SK-MEL-5 (cell line): ENCODE results near the gene TSPAN31. TPM values are rescaled to one million over a fixed set of nuclear protein-coding genes. Genes with fewer than 3 reads are reported as not detected.

ENCODE experiments used
- DNase-seq: peaks from one replicate; pipeline ENCODE4 v3.0.0-alpha.2; 2016; ENCODE audit warnings: low read depth, low spot score
- in situ Hi-C: cut with HindIII; loops from 2 replicates; pipeline ENCODE4 v1.10.0; 2016; ENCODE audit warnings: low sequenced_read_pairs, high pct_unique_total_duplicates, low pct_unique_long_range_greater_than_20kb
- total RNA-seq: library from RNA; depleted of rRNA; stranded (reverse); fragments of >200 nt; shearing (Covaris generic); gene quantifications from 2 replicates; pipeline ENCODE4 v1.2.3, GENCODE V29; 2014

The TSPAN31 gene
- total RNA-seq, 1 experiment from 2014 or later = 34.6 TPM

- DNase-seq = no peak
- in situ Hi-C loops = no loop called here
Observed at GRCh38 chr12:57732270-57732669, 12.6 kb upstream of the TSPAN31 start.

DNA sequence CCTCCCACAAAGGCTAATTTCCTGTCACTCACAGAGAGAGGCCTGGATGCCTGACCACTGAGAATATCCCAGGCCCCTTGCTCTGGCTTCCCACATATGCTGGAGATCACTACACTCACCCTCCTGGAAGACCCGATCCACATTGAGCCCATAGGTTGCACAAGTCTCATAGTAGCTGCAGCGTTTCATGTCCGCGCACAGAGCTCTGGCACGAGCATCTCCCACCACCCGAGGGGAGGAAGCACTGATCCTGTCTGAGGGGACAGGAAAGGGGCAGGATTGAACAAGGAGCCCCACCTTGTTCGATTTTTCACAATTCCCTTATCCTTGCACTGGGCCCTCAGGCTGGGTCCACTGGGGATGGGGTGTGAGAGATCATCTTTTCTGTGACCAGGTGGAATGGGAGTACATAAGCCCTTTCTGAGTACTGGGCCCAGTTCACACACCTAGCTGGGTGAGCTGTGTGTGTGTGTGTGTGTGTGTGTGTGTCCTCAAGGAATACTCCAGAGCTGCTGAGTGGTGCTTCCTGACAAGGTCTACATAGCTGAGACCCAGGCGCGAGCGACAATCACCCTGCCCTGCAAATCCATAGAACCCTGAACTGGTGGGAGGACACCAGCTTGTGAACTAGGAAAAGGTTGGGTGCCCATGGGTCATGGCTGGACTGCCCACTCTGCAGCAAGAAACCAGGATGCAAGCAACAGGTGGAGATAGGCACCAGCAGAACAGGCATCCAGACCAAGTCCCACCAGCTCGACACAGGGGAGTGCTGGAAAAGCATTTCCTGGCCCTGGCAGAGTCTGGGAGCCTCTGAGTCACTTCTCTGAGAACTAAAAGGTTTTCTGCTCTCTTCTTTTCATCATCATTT lies 11.9 kb upstream of the TSPAN31 start:
- in situ Hi-C loops = no loop called here
- no peak for DNase-seq

DNA sequence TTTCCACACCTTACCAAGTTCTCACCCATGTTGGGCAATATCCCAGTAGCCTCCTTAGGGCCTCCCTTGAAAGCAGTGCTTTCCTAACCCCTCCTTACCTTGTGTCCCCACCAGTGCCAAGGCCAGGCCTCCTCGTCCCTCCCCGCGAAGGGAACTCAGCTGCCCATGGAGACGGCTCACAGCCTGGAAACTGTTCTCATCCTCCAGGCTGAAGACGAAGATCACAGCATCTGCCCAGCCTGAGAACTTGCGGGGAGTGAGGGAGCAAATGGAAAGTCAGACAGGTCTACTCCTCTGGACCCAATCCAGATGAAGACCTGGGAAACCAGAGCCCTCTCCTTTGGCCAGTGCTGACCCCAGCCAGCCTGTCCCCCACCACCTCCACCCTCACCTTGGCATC lies 10.9 kb upstream of the TSPAN31 start:
- in situ Hi-C loops = no loop called here
- DNase-seq = no peak

GRCh38 chr12:57734591-57734990 lies 10.2 kb upstream of the TSPAN31 start:
- no peak for DNase-seq
- in situ Hi-C loops = no loop called here

DNA sequence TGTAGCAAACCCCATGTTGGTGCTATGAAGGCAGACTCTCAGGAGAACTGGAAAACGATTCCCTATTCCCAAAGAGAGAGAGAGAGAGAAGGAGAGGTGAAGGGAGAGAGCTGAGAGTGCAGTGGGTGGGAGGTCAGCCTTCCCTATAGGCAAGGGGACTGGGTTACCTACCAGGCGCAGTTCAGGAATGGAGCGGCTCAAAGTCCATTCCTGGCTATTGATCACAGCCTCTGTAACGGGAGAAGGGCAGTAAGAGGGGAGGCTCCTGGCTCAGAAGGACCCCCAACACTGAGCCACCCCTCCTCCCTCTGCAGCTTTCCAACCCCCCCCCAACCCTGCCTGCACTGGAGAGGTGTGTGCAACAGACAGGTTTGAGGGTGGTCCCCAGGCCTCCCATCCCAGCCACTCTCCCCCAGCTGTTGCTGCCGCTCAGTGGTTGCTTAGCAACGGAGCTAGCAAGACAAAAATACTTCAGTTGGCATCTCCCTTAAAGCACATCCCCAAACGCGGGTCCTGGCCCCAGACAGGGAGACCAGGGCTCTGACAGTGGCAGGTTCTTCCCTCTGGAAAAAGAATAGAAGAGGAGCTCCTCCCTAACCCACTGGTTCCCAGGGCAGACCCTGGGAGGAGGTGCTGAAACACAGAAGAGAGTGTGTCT lies 9.5 kb upstream of the TSPAN31 start:
- DNase-seq = no peak
- in situ Hi-C loops = no loop called here

DNA sequence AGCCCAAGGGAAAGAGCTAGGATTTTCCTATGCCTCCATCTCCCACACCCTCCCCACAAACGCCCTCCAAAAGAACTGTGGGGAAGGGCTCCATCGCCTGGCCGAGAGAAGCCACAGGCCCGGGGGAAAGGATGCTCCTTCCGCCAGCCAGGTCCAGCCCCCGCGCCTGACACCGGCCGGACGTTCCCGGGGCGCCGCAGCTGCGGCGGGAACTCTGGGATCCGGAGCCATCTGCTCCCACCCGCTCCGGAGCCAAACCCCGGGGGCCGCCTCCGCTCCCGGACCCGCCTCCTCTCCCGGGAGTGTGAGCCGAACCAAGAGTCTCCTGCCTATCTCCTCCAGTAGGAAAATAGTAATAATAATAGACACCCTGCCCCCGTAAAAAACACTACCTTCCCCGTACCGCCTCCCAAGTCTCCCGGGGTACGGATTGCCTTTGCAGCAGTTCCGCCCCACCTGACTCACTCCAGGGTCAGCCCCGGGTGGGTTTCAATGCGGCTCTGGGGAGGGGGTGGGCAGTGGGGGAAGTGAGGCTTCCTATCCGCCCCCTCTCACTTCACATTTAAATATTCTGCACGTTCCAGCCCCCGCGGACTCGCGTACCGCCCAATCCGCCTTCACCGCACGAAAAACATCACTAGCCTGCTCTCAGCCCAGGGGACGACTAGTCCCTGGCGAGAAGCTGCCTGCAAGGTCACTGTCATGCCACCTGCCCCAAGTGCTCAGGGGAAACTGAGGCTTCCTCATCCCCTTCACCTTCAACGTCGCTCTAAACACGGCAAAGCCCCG lies 8.7 kb upstream of the TSPAN31 start:
- DNase-seq = peak; percentile 59
- in situ Hi-C loops = no loop called here

GRCh38 chr12:57736741-57737466 lies 7.9 kb upstream of the TSPAN31 start:
- DNase-seq = no peak
- in situ Hi-C loops = no loop called here

GRCh38 chr12:57737467-57738460 lies 7.1 kb upstream of the TSPAN31 start:
- DNase-seq = no peak
- in situ Hi-C loops = no loop called here

- DNase-seq = peak; percentile 49
- in situ Hi-C loops = no loop called here
Observed at GRCh38 chr12:57738661-57739237, 6.1 kb upstream of the TSPAN31 start, which contains the start of gene AGAP2. Gene AGAP2, minus strand, starts transcription at chr12:57738742. Its CDS starts 496 bp downstream, at chr12:57738246.

GRCh38 chr12:57739387-57739786 lies 5.5 kb upstream of the TSPAN31 start:
- DNase-seq = no peak
- in situ Hi-C loops = no loop called here

DNA sequence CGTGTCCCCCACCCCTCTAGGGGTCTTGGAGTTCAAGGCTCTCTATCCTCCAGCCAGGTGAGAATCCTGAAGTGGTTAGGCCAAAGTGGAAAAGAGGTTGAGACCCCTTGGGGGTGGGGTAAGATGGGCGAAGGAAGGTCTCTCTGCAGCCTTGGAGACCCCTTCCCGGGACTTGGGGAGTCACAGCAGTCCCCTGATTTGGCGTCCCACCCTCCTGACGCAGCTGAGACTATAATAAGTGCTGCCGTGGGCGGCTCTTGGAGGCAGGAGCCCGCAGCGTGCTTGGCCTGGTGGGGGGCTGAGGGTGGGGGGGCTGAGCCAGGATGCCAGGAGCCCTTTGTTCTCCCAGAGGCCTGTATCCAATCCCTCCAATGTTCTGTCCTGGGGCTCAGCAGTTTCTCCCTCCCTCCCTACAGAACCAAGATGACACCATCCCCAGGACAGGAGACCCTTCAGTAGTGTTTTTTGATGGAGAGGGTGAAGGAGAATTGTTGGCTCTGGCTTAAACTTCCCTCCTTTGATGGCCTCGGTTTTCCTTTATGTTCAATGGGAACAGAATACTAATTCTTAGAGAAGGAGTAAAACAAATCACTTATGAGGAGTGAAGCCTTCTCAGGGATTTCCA lies 4.8 kb upstream of the TSPAN31 start:
- in situ Hi-C loops = no loop called here

GRCh38 chr12:57740656-57741412 lies 4.0 kb upstream of the TSPAN31 start:
- no peak for DNase-seq

More for the DNA sequence above, 4.8 kb upstream of the TSPAN31 start:
- DNase-seq = no peak

DNA sequence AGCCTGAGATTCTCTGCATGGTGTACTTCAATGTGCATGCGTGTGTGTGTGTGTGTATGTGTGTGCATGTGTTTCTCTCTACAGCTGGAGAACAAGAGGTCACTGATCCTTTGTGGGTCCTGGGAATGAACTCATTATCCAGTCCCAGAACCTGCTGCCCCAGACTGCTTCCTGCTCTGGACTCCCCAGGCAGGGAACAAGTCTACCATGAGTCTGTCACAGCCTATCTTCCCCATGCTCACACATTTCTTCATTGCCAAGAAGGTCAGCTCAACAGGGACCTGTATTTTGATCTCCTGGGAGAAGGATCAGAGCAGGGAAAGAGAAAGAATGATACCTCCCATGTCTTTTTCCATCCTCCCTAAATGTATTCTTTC lies 3.4 kb upstream of the TSPAN31 start:
- in situ Hi-C loops = no loop called here
- DNase-seq = no peak

More at GRCh38 chr12:57740656-57741412, 4.0 kb upstream of the TSPAN31 start:
- in situ Hi-C loops = no loop called here

GRCh38 chr12:57741844-57742738 lies 2.7 kb upstream of the TSPAN31 start:
- in situ Hi-C loops = no loop called here
- peak; percentile 56 for DNase-seq
